ENCODE measurements around the gene GPR85.

- no peak for TF ChIP-seq GATA2 (IDR thresholded peaks at IDR 0.05; ENCODE audit: low read depth, low read length)
- no peak for TF ChIP-seq GATA3 (IDR thresholded peaks at IDR 0.05; ENCODE audit: low read depth, low read length)
Observed at GRCh38 chr7:113083816-113084495, 2.7 kb downstream of the GPR85 start.

Measured in SH-SY5Y (cell line).